ENCODE measurements around the gene ADAMTS7.
"Not testable (repeated sequence)": the region's sequence is repeated elsewhere in the genome, so short reads cannot be mapped to it uniquely, and the experiment has no call there.

ADAMTS7 gene

GRCh38 chr15:78778422-78778821 is 32.8 kb downstream of the ADAMTS7 start:
- DNase-seq, result no peak

- not testable (repeated sequence) for DNase-seq
Measured at GRCh38 chr15:78777953-78778345, 33.3 kb downstream of the ADAMTS7 start.

GRCh38 chr15:78777290-78777952 is 33.8 kb downstream of the ADAMTS7 start:
- DNase-seq, result not testable (repeated sequence)

GRCh38 chr15:78776046-78776925 is 35.0 kb downstream of the ADAMTS7 start:
- not testable (repeated sequence) for DNase-seq

- DNase-seq, result no peak
Measured at GRCh38 chr15:78775472-78775871, 35.8 kb downstream of the ADAMTS7 start.

GRCh38 chr15:78774451-78774990 is 36.7 kb downstream of the ADAMTS7 start:
- DNase-seq, result not testable (repeated sequence)

GRCh38 chr15:78773765-78774450 is 37.4 kb downstream of the ADAMTS7 start:
- not testable (repeated sequence) for DNase-seq

GRCh38 chr15:78772738-78773137 is 38.5 kb downstream of the ADAMTS7 start:
- no peak for DNase-seq

GRCh38 chr15:78771436-78772000 is 39.7 kb downstream of the ADAMTS7 start:
- DNase-seq, result not testable (repeated sequence)

GRCh38 chr15:78771020-78771419 is 40.2 kb downstream of the ADAMTS7 start:
- not testable (repeated sequence) for DNase-seq

GRCh38 chr15:78769473-78770225 is 41.6 kb downstream of the ADAMTS7 start:
- DNase-seq, result not testable (repeated sequence)

- no peak for DNase-seq
Measured at GRCh38 chr15:78768531-78769408, 42.5 kb downstream of the ADAMTS7 start.

- no peak for DNase-seq
Measured at GRCh38 chr15:78768096-78768495, 43.2 kb downstream of the ADAMTS7 start.

GRCh38 chr15:78767331-78767951 is 43.8 kb downstream of the ADAMTS7 start:
- no peak for DNase-seq

- DNase-seq, result not testable (repeated sequence)
Measured at GRCh38 chr15:78766641-78767071, 44.6 kb downstream of the ADAMTS7 start.

- no peak for DNase-seq
Measured at GRCh38 chr15:78766041-78766440, 45.2 kb downstream of the ADAMTS7 start.

- DNase-seq, result not testable (repeated sequence)
Measured at GRCh38 chr15:78765154-78765860, 46.0 kb downstream of the ADAMTS7 start.

GRCh38 chr15:78764340-78765153 is 46.7 kb downstream of the ADAMTS7 start:
- DNase-seq, result not testable (repeated sequence)

GRCh38 chr15:78763796-78764241 is 47.4 kb downstream of the ADAMTS7 start:
- DNase-seq, result no peak
